T-cell (primary cell): ENCODE results near the gene PAFAH2. TPM values are rescaled to one million over a fixed set of nuclear protein-coding genes. Genes with fewer than 3 reads are reported as not detected.

Source experiments
- ATAC-seq, 4 experiments: fragments of 200-7000 bp in 3 of 4; fragments of 150-1000 bp in 1 of 4; cut with Tn5 transposase; replicated peaks in 1 of 4; 1 replicate in 3 of 4; 2 replicates in 1 of 4; pipeline ENCODE4 v1.10.0; 2021; ENCODE audit warnings: moderate library complexity in 3 of 4, mild to moderate bottlenecking in 2 of 4, moderate number of reproducible peaks in 1 of 4
- CTCF ChIA-PET, 2 donors: fragments of 300-600 bp; sonication (Branson Sonifier 250); formaldehyde crosslinking; loops; one replicate each; lab custom pipeline; 2022; ENCODE audit warnings: antibody characterized with exemption in 2 of 2; lab: Charles Lee
- POLR2A ChIA-PET, 2 donors: fragments of 300-600 bp; sonication (Branson Sonifier 250); formaldehyde crosslinking; loops; one replicate each; lab custom pipeline; 2022; ENCODE audit warnings: antibody characterized with exemption in 2 of 2; lab: Charles Lee
- DNase-seq, 35 experiments: peaks; one replicate each; pipeline versions ENCODE4 v3.0.0 to v3.0.0-alpha.2; 2013 to 2023
- H3K27ac ChIP-seq: one replicate; pipeline ENCODE4 v1.5.1; 2013; ENCODE audit warnings: low read length
- H3K27me3 ChIP-seq, 2 experiments: replicated peaks in 1 of 2; 1 replicate in 1 of 2; 2 replicates in 1 of 2; pipeline versions ENCODE4 v1.6.1 to v1.7.0; 2013; ENCODE audit warnings: low read length in 1 of 2, mixed read lengths in 1 of 2; ENCODE audit not compliant: control insufficient read depth in 2 of 2, insufficient read depth in 2 of 2; ENCODE audit errors: extremely low read depth in 1 of 2
- H3K36me3 ChIP-seq, 2 donors: 1 replicate in 1 of 2; 2 replicates in 1 of 2; pipeline versions ENCODE4 v1.6.1 to v1.7.0; 2013; ENCODE audit warnings: low read length in 1 of 2; ENCODE audit not compliant: control insufficient read depth in 2 of 2, insufficient read depth in 1 of 2; ENCODE audit errors: extremely low read depth in 1 of 2
- H3K4me1 ChIP-seq, 2 experiments: 1 replicate in 1 of 2; 2 replicates in 1 of 2; pipeline versions ENCODE4 v1.6.1 to v1.7.0; 2013; ENCODE audit warnings: low read length in 2 of 2, mixed read lengths in 1 of 2; ENCODE audit not compliant: insufficient read depth in 2 of 2, control insufficient read depth in 1 of 2; ENCODE audit errors: extremely low read depth in 1 of 2
- H3K4me3 ChIP-seq, 2 donors: 1 replicate in 1 of 2; 2 replicates in 1 of 2; pipeline versions ENCODE4 v1.5.1 to v1.7.0; 2013; ENCODE audit warnings: mild to moderate bottlenecking in 2 of 2, low read length in 1 of 2, moderate library complexity in 1 of 2; ENCODE audit not compliant: control insufficient read depth in 1 of 2; ENCODE audit errors: extremely low read depth in 1 of 2
- H3K9me3 ChIP-seq: 2 replicates; pipeline ENCODE4 v1.7.0; 2013
- H3K27ac Mint-ChIP-seq, 2 donors: one replicate each; pipeline ENCODE4 v1.8.0; 2020 to 2021; ENCODE audit warnings: mild to moderate bottlenecking in 2 of 2, mixed read lengths in 2 of 2
- H3K27me3 Mint-ChIP-seq, 2 donors: one replicate each; pipeline ENCODE4 v1.8.0; 2021 to 2022; ENCODE audit warnings: mixed read lengths in 2 of 2
- H3K36me3 Mint-ChIP-seq: one replicate; pipeline ENCODE4 v1.8.0; 2021; ENCODE audit warnings: mixed read lengths
- H3K4me1 Mint-ChIP-seq, 3 donors: one replicate each; pipeline ENCODE4 v1.8.0; 2020 to 2022; ENCODE audit warnings: mixed read lengths in 3 of 3, mild to moderate bottlenecking in 1 of 3
- H3K4me3 Mint-ChIP-seq, 3 donors: one replicate each; pipeline ENCODE4 v1.8.0; 2020 to 2022; ENCODE audit warnings: mild to moderate bottlenecking in 3 of 3, mixed read lengths in 3 of 3, moderate library complexity in 3 of 3
- H3K9me3 Mint-ChIP-seq, 3 donors: one replicate each; pipeline ENCODE4 v1.8.0; 2020 to 2022; ENCODE audit warnings: mixed read lengths in 3 of 3
- WGBS: methylation state at CpG from one replicate; pipeline ENCODE4 v1.1.5; 2013; ENCODE audit warnings: missing lambda C conversion rate; ENCODE audit not compliant: insufficient coverage; 5-methylcytosine and 5-hydroxymethylcytosine counted together
- total RNA-seq, 35 experiments: library from RNA in 6 of 35; stranded (reverse) in 6 of 35; fragments of 120-200 nt in 1 of 35; gene quantifications; one replicate each; pipeline versions ENCODE4 v1.2.1 to v1.2.4 and lab custom pipeline; 2013 to 2026

The PAFAH2 gene
- total RNA-seq, 5 donors from 2014 or later (not counting 1 experiment from before 2014, with no cell fraction given): 10.2 to 30.2 (median 17.3) TPM

GRCh38 chr1:25955553-25955952, 42.3 kb downstream of the PAFAH2 start:
- Mint-ChIP-seq H3K4me1 (peaks cover 0 to 10% (median 6%) of the 10 kb centered on the region in 3 donors), H3K27me3 (no peaks in the 10 kb centered on the region), H3K4me3 (no peak overlapping the region), H3K27ac (no peak overlapping the region), H3K9me3 (peaks cover 0 to 7% (median 2%) of the 10 kb centered on the region in 3 donors), H3K36me3 (peaks cover 27% of the 10 kb centered on the region)
- ATAC-seq (no peak), DNase-seq (no peak)
- Histone ChIP-seq H3K4me1 (no peaks in the 10 kb centered on the region), H3K36me3 (peaks cover 6 to 24% of the 10 kb centered on the region in 2 donors), H3K9me3 (no peaks in the 10 kb centered on the region), H3K27me3 (no peaks in the 10 kb centered on the region), H3K4me3 (no peak overlapping the region), H3K27ac (no peak overlapping the region)
- ChIA-PET POLR2A (no interaction called here), CTCF (interaction anchor here in 1 of 2 donors (0.5 kb wide), 1 partner anchor 776 kb away, joined by 3 read pairs; no protein-coding TSS in a partner anchor)

DNA sequence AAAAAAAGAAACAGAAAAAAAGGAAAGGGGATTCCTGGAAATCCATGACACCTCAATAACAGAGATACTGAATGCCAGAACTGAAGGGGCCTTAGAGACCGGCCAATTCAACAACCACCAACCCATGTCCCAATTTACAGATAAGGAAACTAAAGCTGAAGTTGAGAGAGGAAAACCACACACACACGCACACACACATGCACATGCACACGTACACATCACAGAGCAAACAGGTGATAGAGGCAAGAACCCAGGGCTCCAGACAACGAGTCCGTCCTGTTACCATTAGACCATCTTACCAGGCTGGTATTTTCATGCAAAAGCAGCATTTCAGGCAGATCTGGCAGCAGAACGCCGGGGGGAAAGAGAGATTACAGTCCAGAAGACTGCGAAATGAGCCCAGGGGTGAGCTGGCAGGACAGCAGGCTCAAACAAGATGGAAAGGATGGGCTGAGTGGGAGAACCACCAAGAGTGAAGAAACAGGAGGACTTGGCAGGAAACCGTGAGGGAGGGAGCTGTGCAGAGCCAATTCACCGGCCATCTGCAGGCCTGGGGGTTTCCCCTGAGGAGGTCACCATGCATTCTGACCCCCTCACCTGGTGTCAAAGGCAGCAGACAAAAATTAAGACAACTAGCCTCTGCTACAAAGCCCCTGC, 43.5 kb downstream of the PAFAH2 start:
- Histone ChIP-seq H3K9me3 (no peaks in the 10 kb centered on the region), H3K36me3 (peaks cover 6 to 14% of the 10 kb centered on the region in 2 donors), H3K4me3 (no peak overlapping the region), H3K4me1 (no peaks in the 10 kb centered on the region), H3K27me3 (peaks cover 0 to 2% of the 10 kb centered on the region in 2 experiments), H3K27ac (no peak overlapping the region)
- POLR2A ChIA-PET: no interaction called here
- Mint-ChIP-seq H3K4me3 (no peak overlapping the region), H3K36me3 (peaks cover 16% of the 10 kb centered on the region), H3K4me1 (peaks cover 0 to 10% (median 6%) of the 10 kb centered on the region in 3 donors), H3K27ac (no peak overlapping the region), H3K9me3 (peaks cover 0 to 7% (median 2%) of the 10 kb centered on the region in 3 donors), H3K27me3 (no peaks in the 10 kb centered on the region)
- CTCF ChIA-PET: no interaction called here
- ATAC-seq: no peak
- WGBS: 76% methylated on average over 8 of the region's 10 CpGs
- DNase-seq: no peak

GRCh38 chr1:25952841-25953401, 44.9 kb downstream of the PAFAH2 start:
- ChIA-PET CTCF (no interaction called here), POLR2A (interaction anchor here in 1 of 2 donors (0.6 kb wide), 1 partner anchor 1584 kb away, joined by 3 read pairs; no protein-coding TSS in a partner anchor)
- Histone ChIP-seq H3K4me3 (no peak overlapping the region), H3K36me3 (peaks cover 0 to under 1% of the 10 kb centered on the region in 2 donors), H3K4me1 (no peaks in the 10 kb centered on the region), H3K27ac (no peak overlapping the region), H3K27me3 (peaks cover 0 to 2% of the 10 kb centered on the region in 2 experiments), H3K9me3 (no peaks in the 10 kb centered on the region)
- ATAC-seq (no peak), DNase-seq (no peak)
- 84% methylated on average over 3 of the region's 4 CpGs for WGBS
- Mint-ChIP-seq H3K27me3 (no peaks in the 10 kb centered on the region), H3K4me3 (no peak overlapping the region), H3K27ac (no peak overlapping the region), H3K9me3 (no peaks in the 10 kb centered on the region), H3K36me3 (peaks cover 6% of the 10 kb centered on the region), H3K4me1 (peaks cover 0 to 10% (median 6%) of the 10 kb centered on the region in 3 donors)

- Histone ChIP-seq H3K27me3 (peaks cover 0 to 6% of the 10 kb centered on the region in 2 experiments), H3K9me3 (no peaks in the 10 kb centered on the region), H3K27ac (no peak overlapping the region), H3K36me3 (no peaks in the 10 kb centered on the region), H3K4me3 (no peak overlapping the region), H3K4me1 (no peaks in the 10 kb centered on the region)
- DNase-seq: no peak
- ChIA-PET CTCF (no interaction called here), POLR2A (interaction anchor here in 1 of 2 donors (0.6 kb wide), 1 partner anchor 44 kb away, joined by 3 read pairs; no protein-coding TSS in a partner anchor)
- WGBS: no CpG with 5 or more reads among the region's 4 CpGs
- H3K4me3 Mint-ChIP-seq: no peak overlapping the region
- H3K9me3 Mint-ChIP-seq: peaks cover 0 to 3% (median 2%) of the 10 kb centered on the region in 3 donors
- H3K27me3 Mint-ChIP-seq: no peaks in the 10 kb centered on the region
- H3K36me3 Mint-ChIP-seq: peaks cover 2% of the 10 kb centered on the region
- ATAC-seq: no peak
- no peak overlapping the region for H3K27ac Mint-ChIP-seq
- peaks cover 0 to 3% (median 0%) of the 10 kb centered on the region in 3 donors for H3K4me1 Mint-ChIP-seq
These were observed 49.2 kb downstream of the PAFAH2 start for GRCh38 chr1:25948641-25949040.

DNA sequence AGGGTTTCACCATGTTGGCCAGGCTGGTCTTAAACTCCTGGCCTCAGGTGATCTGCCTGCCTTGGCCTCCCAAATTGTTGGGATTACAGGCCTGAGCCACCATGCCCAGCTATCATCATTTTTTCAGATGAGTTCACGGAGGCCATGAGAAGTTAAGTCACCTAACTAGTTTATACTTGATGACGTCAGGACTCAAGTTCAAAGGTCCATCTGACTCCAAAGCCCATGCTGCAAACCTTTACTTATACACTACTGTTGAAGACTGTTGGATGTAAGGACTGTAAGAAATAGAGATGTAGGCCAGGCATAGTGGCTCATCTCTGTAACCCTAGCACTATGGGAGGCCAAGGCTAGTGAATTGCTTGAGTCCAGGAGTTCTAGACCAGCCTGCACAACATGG, 50.8 kb downstream of the PAFAH2 start:
- H3K4me1 Mint-ChIP-seq: no peaks in the 10 kb centered on the region
- Histone ChIP-seq H3K36me3 (no peaks in the 10 kb centered on the region), H3K27ac (no peak overlapping the region), H3K4me3 (no peak overlapping the region), H3K9me3 (no peaks in the 10 kb centered on the region), H3K27me3 (peaks cover 0 to 7% of the 10 kb centered on the region in 2 experiments), H3K4me1 (no peaks in the 10 kb centered on the region)
- peaks cover 3% of the 10 kb centered on the region for H3K36me3 Mint-ChIP-seq
- H3K27me3 Mint-ChIP-seq: no peaks in the 10 kb centered on the region
- POLR2A ChIA-PET: no interaction called here
- no CpG with 5 or more reads among the region's 2 CpGs for WGBS
- H3K9me3 Mint-ChIP-seq: peaks cover 0 to 13% (median 13%) of the 10 kb centered on the region in 3 donors
- no peak overlapping the region for H3K27ac Mint-ChIP-seq
- ATAC-seq: no peak
- CTCF ChIA-PET: no interaction called here
- H3K4me3 Mint-ChIP-seq: no peak overlapping the region
- DNase-seq: no peak

DNA sequence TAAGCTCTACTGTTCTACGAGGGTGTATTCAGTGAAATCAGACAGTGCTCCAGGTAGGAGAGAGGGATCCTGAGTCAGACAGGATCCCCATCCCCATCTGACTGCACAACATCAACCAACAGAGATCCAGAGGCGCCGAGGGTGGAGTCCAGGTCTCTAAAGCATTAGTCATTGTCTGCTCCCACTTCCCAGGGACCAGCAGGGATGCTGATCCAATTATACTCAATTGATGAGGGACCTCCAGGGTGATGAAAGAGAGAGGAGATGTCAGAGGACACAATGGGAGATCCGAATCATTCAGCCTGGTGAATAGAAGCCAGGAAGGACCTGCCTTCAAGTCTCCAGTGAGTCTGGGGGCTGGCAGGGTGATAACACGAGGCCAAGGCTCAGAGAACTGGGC, 52.1 kb downstream of the PAFAH2 start:
- peaks cover 0 to 13% (median 13%) of the 10 kb centered on the region in 3 donors for H3K9me3 Mint-ChIP-seq
- peaks cover 0 to 7% of the 10 kb centered on the region in 2 experiments for H3K27me3 ChIP-seq
- WGBS: 92% methylated on average over 4 of the region's 5 CpGs
- ChIA-PET POLR2A (no interaction called here), CTCF (no interaction called here)
- H3K9me3 ChIP-seq: no peaks in the 10 kb centered on the region
- no peaks in the 10 kb centered on the region for H3K4me1 Mint-ChIP-seq
- no peak overlapping the region for H3K27ac ChIP-seq
- H3K4me3 Mint-ChIP-seq: no peak overlapping the region
- H3K4me1 ChIP-seq: no peaks in the 10 kb centered on the region
- H3K4me3 ChIP-seq: no peak overlapping the region
- no peak for DNase-seq
- H3K27ac Mint-ChIP-seq: no peak overlapping the region
- ATAC-seq: no peak
- H3K36me3 Mint-ChIP-seq: peaks cover 3% of the 10 kb centered on the region
- no peaks in the 10 kb centered on the region for H3K36me3 ChIP-seq
- H3K27me3 Mint-ChIP-seq: no peaks in the 10 kb centered on the region
